PFSK-1 (cell line): Measurements from ENCODE around the gene LELP1.

Experiments used
- FOXP2 ChIP-seq: optimal IDR thresholded peaks from 2 replicates; pipeline ENCODE3; 2011; ENCODE audit warnings: borderline replicate concordance, control low read depth, inconsistent platforms; ENCODE audit not compliant: insufficient read depth; ENCODE audit errors: extremely low read length, extremely low read depth
- POLR2AphosphoS5 ChIP-seq: IDR thresholded peaks from 2 replicates; pipeline ENCODE4 v1.6.1; 2012; ENCODE audit warnings: low read depth, mild to moderate bottlenecking, control low read depth, low read length, moderate library complexity
- SIN3A ChIP-seq: IDR thresholded peaks from 2 replicates; pipeline ENCODE4 v1.6.1; 2012; ENCODE audit warnings: mild to moderate bottlenecking, low read length, moderate library complexity, borderline replicate concordance; ENCODE audit not compliant: insufficient read depth
- TAF1 ChIP-seq: IDR thresholded peaks from 2 replicates; pipeline ENCODE4 v1.6.1; 2012; ENCODE audit warnings: low read length, control low read depth, borderline replicate concordance; ENCODE audit not compliant: insufficient read depth
- TF ChIP-seq, protein P1 (sequence below), 2 experiments: IDR thresholded peaks; 2 replicates each; pipeline versions ENCODE4 v1.6.1 to v1.8.0; 2011 to 2012; ENCODE audit warnings: low read depth in 2 of 2, low read length in 2 of 2, control low read depth in 1 of 2, inconsistent platforms in 1 of 2, mild to moderate bottlenecking in 1 of 2, moderate library complexity in 1 of 2; ENCODE audit not compliant: insufficient read depth in 1 of 2

LELP1 gene

GRCh38 chr1:153253076-153253475 lies 49.8 kb downstream of the LELP1 start:
- no peak for TF ChIP-seq POLR2AphosphoS5
- TF ChIP-seq FOXP2, result no peak
- no peak for TF ChIP-seq TAF1
- no peak for TF ChIP-seq SIN3A
- TF ChIP-seq, protein P1, sequence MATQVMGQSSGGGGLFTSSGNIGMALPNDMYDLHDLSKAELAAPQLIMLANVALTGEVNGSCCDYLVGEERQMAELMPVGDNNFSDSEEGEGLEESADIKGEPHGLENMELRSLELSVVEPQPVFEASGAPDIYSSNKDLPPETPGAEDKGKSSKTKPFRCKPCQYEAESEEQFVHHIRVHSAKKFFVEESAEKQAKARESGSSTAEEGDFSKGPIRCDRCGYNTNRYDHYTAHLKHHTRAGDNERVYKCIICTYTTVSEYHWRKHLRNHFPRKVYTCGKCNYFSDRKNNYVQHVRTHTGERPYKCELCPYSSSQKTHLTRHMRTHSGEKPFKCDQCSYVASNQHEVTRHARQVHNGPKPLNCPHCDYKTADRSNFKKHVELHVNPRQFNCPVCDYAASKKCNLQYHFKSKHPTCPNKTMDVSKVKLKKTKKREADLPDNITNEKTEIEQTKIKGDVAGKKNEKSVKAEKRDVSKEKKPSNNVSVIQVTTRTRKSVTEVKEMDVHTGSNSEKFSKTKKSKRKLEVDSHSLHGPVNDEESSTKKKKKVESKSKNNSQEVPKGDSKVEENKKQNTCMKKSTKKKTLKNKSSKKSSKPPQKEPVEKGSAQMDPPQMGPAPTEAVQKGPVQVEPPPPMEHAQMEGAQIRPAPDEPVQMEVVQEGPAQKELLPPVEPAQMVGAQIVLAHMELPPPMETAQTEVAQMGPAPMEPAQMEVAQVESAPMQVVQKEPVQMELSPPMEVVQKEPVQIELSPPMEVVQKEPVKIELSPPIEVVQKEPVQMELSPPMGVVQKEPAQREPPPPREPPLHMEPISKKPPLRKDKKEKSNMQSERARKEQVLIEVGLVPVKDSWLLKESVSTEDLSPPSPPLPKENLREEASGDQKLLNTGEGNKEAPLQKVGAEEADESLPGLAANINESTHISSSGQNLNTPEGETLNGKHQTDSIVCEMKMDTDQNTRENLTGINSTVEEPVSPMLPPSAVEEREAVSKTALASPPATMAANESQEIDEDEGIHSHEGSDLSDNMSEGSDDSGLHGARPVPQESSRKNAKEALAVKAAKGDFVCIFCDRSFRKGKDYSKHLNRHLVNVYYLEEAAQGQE (IDR thresholded peaks at IDR 0.05; ENCODE audit: insufficient read depth in 1 of 2, low read depth in 2 of 2, low read length in 2 of 2), result no peak

DNA sequence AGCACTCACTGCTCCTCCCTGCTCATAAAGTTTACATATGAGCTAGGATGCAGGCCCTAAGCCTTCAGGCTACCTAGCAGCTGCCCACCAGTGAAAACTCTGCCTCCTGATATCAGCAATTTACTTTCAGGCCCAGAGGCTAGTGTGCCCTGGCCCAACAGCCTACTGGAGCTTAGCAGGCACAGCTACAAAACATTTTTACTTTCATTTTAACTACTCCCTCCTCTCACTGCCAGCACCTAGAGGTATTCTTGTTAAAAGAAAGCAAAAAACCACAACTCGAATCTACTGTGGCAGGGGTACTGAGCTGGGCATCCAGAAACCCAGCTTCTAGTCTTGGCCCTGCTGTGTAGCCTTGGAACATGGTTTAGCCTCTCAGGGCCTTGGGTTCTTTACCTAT lies 50.5 kb downstream of the LELP1 start:
- TF ChIP-seq SIN3A (no peak), FOXP2 (no peak), POLR2AphosphoS5 (no peak), TAF1 (no peak)
- TF ChIP-seq, protein P1 (IDR thresholded peaks at IDR 0.05; ENCODE audit: insufficient read depth in 1 of 2, low read depth in 2 of 2, low read length in 2 of 2), result no peak
